HG02642 (cell line): ENCODE results near the gene TRIM77.
"Not testable (repeated sequence)": the region's sequence is repeated elsewhere in the genome, so short reads cannot be mapped to it uniquely, and the experiment has no call there.

Source experiments
- ATAC-seq: cut with Tn5 transposase; IDR thresholded peaks from one replicate; pipeline ENCODE4 v1.9.1; 2021; ENCODE audit warnings: mild to moderate bottlenecking; ENCODE audit not compliant: unreplicated experiment, poor library complexity

Gene TRIM77

DNA sequence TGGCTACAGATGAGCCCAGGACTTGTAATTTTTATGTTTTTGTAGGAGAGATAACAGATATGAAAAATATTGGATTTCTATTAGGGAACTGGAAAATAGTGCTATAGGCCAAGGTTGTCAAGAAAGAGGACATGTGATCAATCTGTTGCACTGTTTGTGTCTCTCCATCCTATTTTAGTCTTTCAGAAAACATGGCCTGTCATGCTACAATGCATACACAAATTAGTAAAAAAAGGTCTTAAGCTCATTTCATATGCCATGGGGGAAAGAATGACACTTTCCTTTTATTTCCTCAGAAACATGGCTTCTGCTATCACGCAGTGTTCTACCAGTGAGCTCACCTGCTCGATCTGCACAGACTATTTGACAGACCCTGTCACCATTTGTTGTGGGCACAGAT is at the start of gene TRIM77:
Gene TRIM77, plus strand, starts transcription at position 301 of the 400 bp plus-strand sequence. Its CDS starts 0 bp downstream, at position 301.
- ATAC-seq: not testable (repeated sequence)

DNA sequence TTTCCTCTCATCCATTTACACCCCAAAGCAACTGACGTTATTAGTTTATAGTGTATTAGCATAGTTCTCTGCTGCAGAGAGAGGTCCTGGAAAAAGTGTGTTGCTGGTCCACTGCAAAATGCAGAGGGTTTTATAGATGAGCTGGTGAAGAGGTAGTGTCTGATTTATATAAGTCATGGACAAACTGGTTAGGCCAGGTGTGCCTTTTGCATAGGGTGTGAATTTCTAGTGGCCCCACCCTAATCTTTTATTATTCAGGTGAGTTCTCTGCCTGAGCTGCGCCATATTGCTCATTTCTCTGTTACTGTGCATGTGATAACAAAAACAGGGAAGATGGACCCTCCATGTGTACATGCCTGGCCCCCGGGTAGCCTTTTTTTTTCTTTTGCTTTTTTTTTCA is 43.1 kb upstream of the TRIM77 start:
- no peak for ATAC-seq

DNA sequence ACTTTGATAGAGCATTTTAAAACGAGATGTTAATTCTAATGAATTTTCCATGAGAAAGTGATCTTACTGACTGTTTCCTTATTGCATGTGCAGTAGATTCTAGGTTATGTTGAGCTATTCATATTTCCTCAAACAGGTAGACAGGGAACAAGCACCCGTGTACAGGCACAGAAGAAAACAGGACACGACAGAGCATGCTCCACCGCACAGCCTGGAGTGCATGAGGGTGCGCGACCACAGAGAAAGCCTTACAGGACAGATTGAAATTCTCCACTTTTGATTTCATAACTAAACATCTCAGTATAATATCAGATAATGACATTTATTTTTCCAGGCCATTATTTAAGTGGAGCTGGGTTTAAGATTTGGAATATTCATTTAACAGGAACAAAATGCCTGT is 41.9 kb upstream of the TRIM77 start:
- not testable (repeated sequence) for ATAC-seq

GRCh38 chr11:89669586-89669985 is 40.5 kb upstream of the TRIM77 start:
- not testable (repeated sequence) for ATAC-seq

GRCh38 chr11:89669993-89670669 is 40.0 kb upstream of the TRIM77 start:
- ATAC-seq: not testable (repeated sequence)

DNA sequence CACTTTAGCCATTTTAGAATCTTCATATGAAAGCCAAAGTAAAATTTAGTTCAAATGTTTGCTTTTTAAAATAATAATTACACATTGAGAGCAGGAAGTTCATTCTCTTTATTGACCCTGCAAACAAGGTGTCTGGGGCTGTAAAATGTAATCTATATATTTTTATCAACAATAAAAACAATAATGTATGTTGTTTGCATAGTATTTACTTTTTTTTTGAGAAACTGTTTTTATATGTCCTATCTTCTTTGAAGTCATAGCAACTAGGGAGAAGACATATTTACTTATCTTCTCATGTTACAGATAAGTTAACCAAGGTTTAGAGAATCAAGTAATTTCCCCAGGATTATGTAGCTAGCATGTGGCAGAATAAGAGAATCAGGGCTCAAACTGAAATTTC is 37.6 kb upstream of the TRIM77 start:
- not testable (repeated sequence) for ATAC-seq

DNA sequence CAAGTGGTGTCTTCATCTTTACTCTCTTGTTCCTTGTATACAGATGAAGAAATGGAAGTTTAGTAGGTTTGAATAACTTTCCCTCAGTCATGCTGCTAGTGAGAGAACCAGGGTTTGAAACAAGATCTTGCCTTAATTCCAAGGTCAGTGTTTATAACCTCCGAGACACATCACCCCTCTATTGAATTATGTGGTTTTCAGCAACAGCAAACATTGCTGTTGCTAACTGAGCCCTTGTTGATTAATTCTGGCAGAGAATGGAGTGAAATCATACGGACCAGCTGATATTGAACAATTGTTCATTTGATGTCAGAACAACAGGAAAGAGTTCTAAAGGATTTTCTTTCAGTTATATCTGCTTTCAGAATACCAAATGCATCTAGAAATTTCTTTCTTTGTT is 36.7 kb upstream of the TRIM77 start:
- not testable (repeated sequence) for ATAC-seq

GRCh38 chr11:89675383-89675782 is 34.7 kb upstream of the TRIM77 start:
- ATAC-seq: not testable (repeated sequence)

- ATAC-seq: not testable (repeated sequence)
These were observed 34.2 kb upstream of the TRIM77 start for GRCh38 chr11:89675948-89676347.

GRCh38 chr11:89707080-89707479 is 3.0 kb upstream of the TRIM77 start:
- ATAC-seq: not testable (repeated sequence)

- not testable (repeated sequence) for ATAC-seq
These were observed 14.9 kb downstream of the TRIM77 start for GRCh38 chr11:89724866-89725498.

DNA sequence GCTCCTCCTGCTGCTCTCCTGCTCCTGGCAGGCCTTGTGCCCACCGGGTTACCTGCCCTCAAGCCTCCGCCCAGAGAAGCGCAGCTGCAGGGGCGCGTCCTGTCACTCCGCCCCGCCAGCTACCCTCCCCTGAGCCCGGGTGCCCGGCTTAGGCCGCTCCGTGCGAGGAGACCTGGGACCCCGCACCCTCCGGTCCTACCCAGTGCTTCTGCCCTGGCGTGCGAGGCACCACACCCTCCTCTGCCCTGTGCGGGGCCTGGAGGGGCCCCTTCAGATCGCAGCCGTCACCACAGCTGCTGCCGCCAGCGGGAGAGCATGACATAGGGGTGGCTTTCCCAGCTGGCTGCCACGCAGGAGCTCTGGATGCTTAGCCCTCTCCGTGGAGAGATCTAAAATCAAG is 20.1 kb downstream of the TRIM77 start:
- not testable (repeated sequence) for ATAC-seq

DNA sequence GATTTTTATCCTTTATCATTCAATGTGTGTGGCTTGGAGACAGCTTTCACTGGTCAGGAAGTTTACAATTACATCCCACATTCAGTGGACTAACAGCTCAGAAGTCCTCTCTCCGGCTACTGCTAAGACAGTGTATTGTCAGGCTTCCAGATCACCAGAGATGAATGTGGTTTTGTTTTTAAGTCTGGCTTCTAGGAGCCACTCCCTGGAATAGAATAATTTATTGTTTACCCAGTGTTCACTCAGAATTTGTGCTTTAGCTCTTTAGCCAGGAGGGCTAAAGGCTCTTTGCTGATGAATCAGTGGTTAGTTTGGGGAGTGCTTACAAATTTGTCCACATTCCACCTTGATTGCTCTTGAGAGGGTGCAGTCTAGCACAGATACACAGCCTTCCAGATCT is 26.5 kb downstream of the TRIM77 start:
- ATAC-seq: no peak

DNA sequence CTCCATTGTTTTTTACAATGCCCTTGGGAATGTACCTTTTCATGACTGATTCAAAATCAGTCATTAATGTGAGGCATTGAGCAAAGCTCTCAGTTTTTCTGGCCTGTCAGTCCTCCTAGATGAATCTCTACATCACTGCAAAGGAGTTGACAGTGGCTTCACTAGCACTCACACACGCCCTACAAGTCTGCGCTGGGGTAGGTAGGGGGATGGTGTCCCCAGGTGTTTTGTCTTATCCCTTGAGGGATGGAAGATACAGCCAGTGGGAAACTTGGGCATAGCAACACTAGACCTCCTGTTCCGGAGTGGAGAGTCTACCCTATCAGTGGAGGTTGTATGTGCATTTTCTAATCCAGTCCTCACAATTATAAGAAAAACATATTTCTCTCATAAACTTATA is 27.0 kb downstream of the TRIM77 start:
- no peak for ATAC-seq

- ATAC-seq: not testable (repeated sequence)
These were observed 31.3 kb downstream of the TRIM77 start for GRCh38 chr11:89741406-89741805.

DNA sequence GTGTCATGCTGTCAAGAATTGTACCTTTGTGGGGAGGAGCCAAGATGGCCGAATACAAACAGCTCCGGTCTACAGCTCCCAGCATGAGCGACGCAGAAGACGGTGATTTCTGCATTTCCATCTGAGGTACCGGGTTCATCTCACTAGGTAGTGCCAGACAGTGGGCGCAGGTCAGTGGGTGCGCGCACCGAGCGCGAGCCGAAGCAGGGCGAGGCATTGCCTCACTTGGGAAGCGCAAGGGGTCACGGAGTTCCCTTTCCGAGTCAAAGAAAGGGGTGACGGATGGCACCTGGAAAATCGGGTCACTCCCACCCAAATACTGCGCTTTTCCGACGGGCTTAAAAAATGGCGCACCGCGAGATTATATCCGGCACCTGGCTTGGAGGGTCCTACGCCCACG is 34.1 kb downstream of the TRIM77 start:
- ATAC-seq: not testable (repeated sequence)

DNA sequence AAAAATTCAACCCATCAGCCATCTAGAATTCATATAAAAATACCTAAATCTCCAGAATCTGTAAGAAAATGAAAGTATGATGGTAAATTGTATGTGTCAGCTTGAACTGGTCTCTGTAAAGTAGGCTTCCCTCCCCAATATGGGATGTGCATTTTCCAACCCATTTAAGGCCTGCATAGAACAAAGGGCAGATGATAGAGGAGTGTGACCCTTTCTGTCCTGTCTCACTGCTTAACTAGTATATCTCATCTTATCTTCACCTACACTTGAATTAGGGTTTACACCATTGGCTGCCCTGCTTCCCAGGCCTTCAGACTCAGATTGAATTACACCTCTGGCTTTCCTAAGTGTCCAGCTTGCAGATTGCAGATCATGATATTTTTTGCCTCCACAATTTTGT is 40.7 kb downstream of the TRIM77 start:
- ATAC-seq: not testable (repeated sequence)
